ENCODE measurements around the gene SPANXN2. TPM values are rescaled to one million over a fixed set of nuclear protein-coding genes. Genes with fewer than 3 reads are reported as not detected.

Gene SPANXN2
- polyA plus RNA-seq, 1 donor (not counting 4 experiments of a cell fraction or from before 2014, with no cell fraction given), result not detected

DNA sequence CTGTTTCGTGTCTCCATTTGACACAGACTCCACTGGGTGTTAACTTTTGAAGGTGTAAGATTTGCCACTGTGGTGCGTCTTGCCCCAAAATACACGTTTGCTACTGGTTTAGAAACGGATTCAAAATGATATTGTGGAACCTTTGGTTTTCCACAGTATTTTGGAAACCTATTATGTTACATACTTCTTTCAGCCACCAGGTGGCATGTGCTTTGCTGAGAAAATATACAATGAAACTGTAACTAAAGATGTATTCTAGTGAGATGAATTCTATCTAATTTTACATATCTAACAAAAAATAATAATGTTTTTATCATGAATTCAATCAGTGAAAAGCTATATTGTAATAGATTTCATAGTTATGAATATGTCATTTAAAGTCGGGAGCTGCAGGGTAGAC, 56.2 kb downstream of the SPANXN2 start:
- no peak for FAIRE-seq
- Histone ChIP-seq H3K27me3 (ENCODE audit: control insufficient read depth, extremely low read depth, insufficient read depth, low read length) (no peaks in the 10 kb centered on the region), H3K4me3 (ENCODE audit: control insufficient read depth in 2 of 3, extremely low read depth in 1 of 3, insufficient read depth in 2 of 3, low read depth in 1 of 3, low read length in 3 of 3) (no peak overlapping the region), H4K20me1 (ENCODE audit: control insufficient read depth, extremely low read depth, insufficient read depth, low read length) (no peaks in the 10 kb centered on the region), H3K79me2 (ENCODE audit: control insufficient read depth, insufficient read depth, low read length) (no peaks in the 10 kb centered on the region), H3K9me1 (ENCODE audit: control insufficient read depth, extremely low read depth, insufficient read depth, low read length) (no peaks in the 10 kb centered on the region), H3K36me3 (ENCODE audit: control insufficient read depth in 2 of 2, extremely low read depth in 1 of 2, insufficient read depth in 2 of 2, low read length in 2 of 2) (no peaks in the 10 kb centered on the region), H3K9me3 (ENCODE audit: control insufficient read depth, low read depth, low read length) (no peaks in the 10 kb centered on the region), H3K4me2 (ENCODE audit: control insufficient read depth, extremely low read depth, insufficient read depth, low read depth, low read length) (no peak overlapping the region), H3K4me1 (ENCODE audit: control insufficient read depth, extremely low read depth, insufficient read depth, low read length) (no peaks in the 10 kb centered on the region), H3K9ac (ENCODE audit: control insufficient read depth, extremely low read depth, insufficient read depth, low read length) (no peak overlapping the region), H3K27ac (ENCODE audit: control insufficient read depth, insufficient read depth, low read length) (no peak overlapping the region), H2AFZ (ENCODE audit: control insufficient read depth, low read length) (no peak overlapping the region)
- no peak for DNase-seq (ENCODE audit: low read depth, low spot score)
- TF ChIP-seq, protein P1, sequence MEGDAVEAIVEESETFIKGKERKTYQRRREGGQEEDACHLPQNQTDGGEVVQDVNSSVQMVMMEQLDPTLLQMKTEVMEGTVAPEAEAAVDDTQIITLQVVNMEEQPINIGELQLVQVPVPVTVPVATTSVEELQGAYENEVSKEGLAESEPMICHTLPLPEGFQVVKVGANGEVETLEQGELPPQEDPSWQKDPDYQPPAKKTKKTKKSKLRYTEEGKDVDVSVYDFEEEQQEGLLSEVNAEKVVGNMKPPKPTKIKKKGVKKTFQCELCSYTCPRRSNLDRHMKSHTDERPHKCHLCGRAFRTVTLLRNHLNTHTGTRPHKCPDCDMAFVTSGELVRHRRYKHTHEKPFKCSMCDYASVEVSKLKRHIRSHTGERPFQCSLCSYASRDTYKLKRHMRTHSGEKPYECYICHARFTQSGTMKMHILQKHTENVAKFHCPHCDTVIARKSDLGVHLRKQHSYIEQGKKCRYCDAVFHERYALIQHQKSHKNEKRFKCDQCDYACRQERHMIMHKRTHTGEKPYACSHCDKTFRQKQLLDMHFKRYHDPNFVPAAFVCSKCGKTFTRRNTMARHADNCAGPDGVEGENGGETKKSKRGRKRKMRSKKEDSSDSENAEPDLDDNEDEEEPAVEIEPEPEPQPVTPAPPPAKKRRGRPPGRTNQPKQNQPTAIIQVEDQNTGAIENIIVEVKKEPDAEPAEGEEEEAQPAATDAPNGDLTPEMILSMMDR (optimal IDR thresholded peaks at IDR 0.05 in 1 of 3, IDR thresholded peaks at IDR 0.05 in 1 of 3, conservative IDR thresholded peaks at IDR 0.05 in 1 of 3; ENCODE audit: extremely low read depth in 1 of 3, insufficient read depth in 2 of 3, low read length in 3 of 3), result peak in 2 of 3 experiments; percentile 49 to 55
- no peak for TF ChIP-seq EZH2 (IDR thresholded peaks at IDR 0.05; ENCODE audit: low read length)
- dilution Hi-C loops (cut with MboI; ENCODE audit: extremely low pct_ligation_motif_present, low sequenced_read_pairs), result no loop called here

DNA sequence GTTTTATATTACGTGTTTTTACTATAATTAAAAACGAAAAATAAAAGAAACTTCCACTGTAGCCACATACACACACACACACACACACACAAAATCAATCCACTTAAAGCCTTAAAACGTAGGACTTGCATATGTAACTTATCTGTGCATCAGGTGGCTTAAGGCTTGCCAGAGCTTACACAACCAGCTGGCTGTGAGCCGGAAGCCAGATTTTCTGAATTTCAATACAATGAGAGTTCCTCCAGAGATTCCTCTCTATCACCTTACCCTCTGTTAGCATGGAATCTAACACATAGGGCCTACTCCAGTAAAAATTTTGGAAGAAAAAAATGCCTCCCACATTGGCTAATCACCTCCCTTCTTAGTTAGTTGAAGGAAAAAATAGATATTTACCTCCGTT, 56.8 kb downstream of the SPANXN2 start:
- Histone ChIP-seq H3K9me1 (ENCODE audit: control insufficient read depth, extremely low read depth, insufficient read depth, low read length) (no peaks in the 10 kb centered on the region), H2AFZ (ENCODE audit: control insufficient read depth, low read length) (no peak overlapping the region), H3K9me3 (ENCODE audit: control insufficient read depth, low read depth, low read length) (no peaks in the 10 kb centered on the region), H3K79me2 (ENCODE audit: control insufficient read depth, insufficient read depth, low read length) (no peaks in the 10 kb centered on the region), H3K4me2 (ENCODE audit: control insufficient read depth, extremely low read depth, insufficient read depth, low read depth, low read length) (no peak overlapping the region), H3K9ac (ENCODE audit: control insufficient read depth, extremely low read depth, insufficient read depth, low read length) (no peak overlapping the region), H3K4me1 (ENCODE audit: control insufficient read depth, extremely low read depth, insufficient read depth, low read length) (no peaks in the 10 kb centered on the region), H3K27me3 (ENCODE audit: control insufficient read depth, extremely low read depth, insufficient read depth, low read length) (no peaks in the 10 kb centered on the region), H4K20me1 (ENCODE audit: control insufficient read depth, extremely low read depth, insufficient read depth, low read length) (no peaks in the 10 kb centered on the region), H3K36me3 (ENCODE audit: control insufficient read depth in 2 of 2, extremely low read depth in 1 of 2, insufficient read depth in 2 of 2, low read length in 2 of 2) (no peaks in the 10 kb centered on the region), H3K27ac (ENCODE audit: control insufficient read depth, insufficient read depth, low read length) (no peak overlapping the region), H3K4me3 (ENCODE audit: control insufficient read depth in 2 of 3, extremely low read depth in 1 of 3, insufficient read depth in 2 of 3, low read depth in 1 of 3, low read length in 3 of 3) (no peak overlapping the region)
- FAIRE-seq (no peak), DNase-seq (ENCODE audit: low read depth, low spot score) (no peak)
- dilution Hi-C loops (cut with MboI; ENCODE audit: extremely low pct_ligation_motif_present, low sequenced_read_pairs), result no loop called here
- no peak for TF ChIP-seq EZH2 (IDR thresholded peaks at IDR 0.05; ENCODE audit: low read length)
- TF ChIP-seq, protein P1 (optimal IDR thresholded peaks at IDR 0.05 in 1 of 3, IDR thresholded peaks at IDR 0.05 in 1 of 3, conservative IDR thresholded peaks at IDR 0.05 in 1 of 3; ENCODE audit: extremely low read depth in 1 of 3, insufficient read depth in 2 of 3, low read length in 3 of 3), result no peak

Other genes starting within 250 kb of the SPANXN2 start
- gene SPANXN3, start 203.3 kb downstream of the SPANXN2 start, polyA plus RNA-seq, result not detected in 3 replicates
- gene SLITRK4, start 84.7 kb downstream of the SPANXN2 start, polyA plus RNA-seq, result 0.01 TPM in 2 of 3 replicates, not detected in the other
- not detected in 3 replicates for gene UBE2NL, start 163.3 kb upstream of the SPANXN2 start, polyA plus RNA-seq

All from keratinocyte (primary cell).